H9 (cell line): Measurements from ENCODE around the gene LMO1. TPM values are rescaled to one million over a fixed set of nuclear protein-coding genes. Genes with fewer than 3 reads are reported as not detected.

Experiments
- DNase-seq: peaks from one replicate; pipeline ENCODE4 v3.0.0-alpha.2; 2017
- H2AFZ ChIP-seq: one replicate; pipeline ENCODE4 v1.6.1; 2013; ENCODE audit warnings: mild to moderate bottlenecking, low read length, control low read depth, moderate library complexity
- H2AK5ac ChIP-seq: 2 replicates; pipeline ENCODE4 v1.6.1; 2013; ENCODE audit warnings: low read length, control low read depth, mixed read lengths; ENCODE audit not compliant: insufficient read length
- H2BK120ac ChIP-seq: one replicate; pipeline ENCODE4 v1.6.1; 2013; ENCODE audit warnings: low read depth, mild to moderate bottlenecking, low read length, control low read depth, inconsistent platforms; ENCODE audit not compliant: poor library complexity, severe bottlenecking
- H2BK12ac ChIP-seq: 2 replicates; pipeline ENCODE4 v1.6.1; 2013; ENCODE audit warnings: low read length, control low read depth, mixed read lengths, low read depth; ENCODE audit not compliant: insufficient read length
- H2BK15ac ChIP-seq: 2 replicates; pipeline ENCODE4 v1.6.1; 2013; ENCODE audit warnings: low read depth, low read length, control low read depth
- H2BK20ac ChIP-seq: one replicate; pipeline ENCODE4 v1.6.1; 2013; ENCODE audit warnings: low read depth, mild to moderate bottlenecking, low read length, control low read depth, inconsistent platforms; ENCODE audit not compliant: poor library complexity, severe bottlenecking
- H2BK5ac ChIP-seq: 2 replicates; pipeline ENCODE4 v1.6.1; 2013; ENCODE audit warnings: low read length, control low read depth, mixed read lengths; ENCODE audit not compliant: insufficient read length
- H3K14ac ChIP-seq: 2 replicates; pipeline ENCODE4 v1.6.1; 2013; ENCODE audit warnings: low read length, control low read depth; ENCODE audit not compliant: insufficient read depth
- H3K18ac ChIP-seq: 2 replicates; pipeline ENCODE4 v1.6.1; 2013; ENCODE audit warnings: low read depth, mild to moderate bottlenecking, mixed read lengths, low read length, control low read depth; ENCODE audit not compliant: insufficient read length
- H3K23ac ChIP-seq: 2 replicates; pipeline ENCODE4 v1.6.1; 2013; ENCODE audit warnings: low read length, control low read depth, mixed read lengths, low read depth; ENCODE audit not compliant: insufficient read length
- H3K23me2 ChIP-seq: 2 replicates; pipeline ENCODE4 v1.6.1; 2013; ENCODE audit warnings: low read depth, mild to moderate bottlenecking, mixed read lengths, low read length, control low read depth; ENCODE audit not compliant: insufficient read length, poor library complexity, severe bottlenecking
- H3K27ac ChIP-seq: 2 replicates; pipeline ENCODE4 v1.5.1; 2013; ENCODE audit warnings: low read length, control low read depth, mixed read lengths, low read depth; ENCODE audit not compliant: insufficient read length
- H3K27me3 ChIP-seq: 2 replicates; pipeline ENCODE4 v1.6.1; 2013; ENCODE audit warnings: low read length, control low read depth, inconsistent platforms; ENCODE audit not compliant: insufficient read depth
- H3K4ac ChIP-seq: 2 replicates; pipeline ENCODE4 v1.6.1; 2013; ENCODE audit warnings: low read depth, mild to moderate bottlenecking, control low read depth, inconsistent platforms, low read length, moderate library complexity
- H3K4me1 ChIP-seq: 2 replicates; pipeline ENCODE4 v1.6.1; 2013; ENCODE audit warnings: low read length, control low read depth, inconsistent platforms; ENCODE audit not compliant: insufficient read depth
- H3K4me2 ChIP-seq: 2 replicates; pipeline ENCODE4 v1.6.1; 2013; ENCODE audit warnings: low read length, control low read depth, mixed read lengths; ENCODE audit not compliant: insufficient read length, insufficient read depth
- H3K56ac ChIP-seq: 2 replicates; pipeline ENCODE4 v1.6.1; 2013; ENCODE audit warnings: low read depth, mild to moderate bottlenecking, mixed read lengths, low read length, control low read depth; ENCODE audit not compliant: insufficient read length
- H3K79me1 ChIP-seq: 2 replicates; pipeline ENCODE4 v1.6.1; 2013; ENCODE audit warnings: low read depth, mild to moderate bottlenecking, moderate library complexity, low read length, control low read depth, inconsistent platforms; ENCODE audit not compliant: insufficient read depth, poor library complexity, severe bottlenecking
- H3K79me2 ChIP-seq: 2 replicates; pipeline ENCODE4 v1.6.1; 2013; ENCODE audit warnings: low read length, control low read depth, inconsistent platforms; ENCODE audit not compliant: insufficient read depth
- H3K9ac ChIP-seq: 2 replicates; pipeline ENCODE4 v1.6.1; 2013; ENCODE audit warnings: low read length, control low read depth, mixed read lengths; ENCODE audit not compliant: insufficient read length; ENCODE audit errors: extremely low read depth
- H3K9me3 ChIP-seq: one replicate; pipeline ENCODE4 v1.6.1; 2013; ENCODE audit warnings: low read depth, low read length, inconsistent platforms; ENCODE audit not compliant: control insufficient read depth
- H3T11ph ChIP-seq: one replicate; pipeline ENCODE4 v1.6.1; 2013; ENCODE audit warnings: mild to moderate bottlenecking, low read length, control low read depth, inconsistent platforms
- H4K20me1 ChIP-seq: one replicate; pipeline ENCODE4 v1.6.1; 2013; ENCODE audit not compliant: control insufficient read depth, insufficient read length, insufficient read depth
- H4K5ac ChIP-seq: 2 replicates; pipeline ENCODE4 v1.6.1; 2013; ENCODE audit warnings: low read depth, mild to moderate bottlenecking, mixed read lengths, low read length, control low read depth; ENCODE audit not compliant: insufficient read length
- H4K8ac ChIP-seq: replicated peaks from 2 replicates; pipeline ENCODE4 v1.6.1; 2013; ENCODE audit warnings: low read length, control low read depth, mixed read lengths, low read depth; ENCODE audit not compliant: insufficient read length
- H4K91ac ChIP-seq: 2 replicates; pipeline ENCODE4 v1.6.1; 2013; ENCODE audit warnings: low read depth, mild to moderate bottlenecking, moderate library complexity, mixed read lengths, low read length, control low read depth; ENCODE audit not compliant: insufficient read length
- H3K27ac Mint-ChIP-seq, 3 experiments: 2 replicates in 2 of 3; 3 replicates in 1 of 3; pipeline ENCODE4 v1.8.0; 2020 to 2021; ENCODE audit warnings: mixed read lengths in 3 of 3, mild to moderate bottlenecking in 1 of 3, moderate library complexity in 1 of 3
- H3K27me3 Mint-ChIP-seq: 2 replicates; pipeline ENCODE4 v1.8.0; 2021; ENCODE audit warnings: low read depth, mild to moderate bottlenecking, moderate library complexity, mixed read lengths
- H3K36me3 Mint-ChIP-seq, 3 experiments: 2 replicates in 2 of 3; 3 replicates in 1 of 3; pipeline ENCODE4 v1.8.0; 2020 to 2021; ENCODE audit warnings: low read depth in 3 of 3, mixed read lengths in 3 of 3; ENCODE audit not compliant: insufficient read depth in 1 of 3
- H3K4me1 Mint-ChIP-seq, 2 experiments: 2 replicates each; pipeline ENCODE4 v1.8.0; 2020; ENCODE audit warnings: mixed read lengths in 2 of 2
- H3K4me3 Mint-ChIP-seq, 2 experiments: 2 replicates in 1 of 2; 3 replicates in 1 of 2; pipeline ENCODE4 v1.8.0; 2020 to 2021; ENCODE audit warnings: mild to moderate bottlenecking in 2 of 2, mixed read lengths in 2 of 2, moderate library complexity in 1 of 2
- H3K9me3 Mint-ChIP-seq, 2 experiments: 2 replicates in 1 of 2; 3 replicates in 1 of 2; pipeline ENCODE4 v1.8.0; 2020; ENCODE audit warnings: mild to moderate bottlenecking in 2 of 2, mixed read lengths in 2 of 2, moderate library complexity in 1 of 2
- CTCF ChIP-seq: fragments of 200-600 bp; sonication (generic); conservative IDR thresholded peaks from 3 replicates; pipeline ENCODE4 v1.8.0; 2021; ENCODE audit warnings: antibody characterized with exemption, mild to moderate bottlenecking
- total RNA-seq: library from RNA; stranded (reverse); gene quantifications from 2 replicates; pipeline ENCODE4 v1.2.1, GENCODE V29; 2021

The LMO1 gene
- total RNA-seq, 1 experiment from 2014 or later: 0.50 TPM

DNA sequence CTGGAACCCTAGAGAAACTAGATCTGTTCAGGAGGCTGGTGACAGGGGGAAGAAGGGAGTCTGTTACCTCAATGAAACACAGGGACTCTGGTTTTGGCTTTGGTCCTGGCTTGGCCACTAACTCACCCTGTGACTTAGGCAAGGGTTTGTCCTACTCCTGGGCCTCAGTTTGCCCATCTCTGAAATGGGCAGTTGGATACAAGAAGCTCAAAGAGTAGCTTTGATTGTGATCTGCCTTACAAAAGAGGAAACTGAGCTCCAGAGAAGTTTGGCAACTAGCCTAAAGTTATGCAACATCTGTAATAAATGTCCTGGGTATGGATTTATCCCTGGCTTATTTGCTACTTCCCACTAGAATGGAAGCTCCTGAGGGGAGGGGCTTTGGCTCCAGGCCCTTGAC is 24.0 kb upstream of the LMO1 start:
- Histone ChIP-seq H3K23me2 (peaks cover 7% of the 10 kb centered on the region), H3K18ac (no peak overlapping the region), H3K9ac (no peak overlapping the region), H4K8ac (no peak overlapping the region), H3K9me3 (no peaks in the 10 kb centered on the region), H2AFZ (no peak overlapping the region), H4K5ac (no peak overlapping the region), H3K4ac (no peak overlapping the region), H4K91ac (no peak overlapping the region), H2BK12ac (no peak overlapping the region), H2AK5ac (no peak overlapping the region), H2BK5ac (no peak overlapping the region), H3K79me2 (no peaks in the 10 kb centered on the region), H3K14ac (no peak overlapping the region), H2BK15ac (no peak overlapping the region), H3K27ac (no peak overlapping the region), H3K27me3 (no peaks in the 10 kb centered on the region), H3K4me2 (no peak overlapping the region), H2BK120ac (no peak overlapping the region), H3K56ac (no peak overlapping the region), H3K79me1 (no peaks in the 10 kb centered on the region), H3K4me1 (no peaks in the 10 kb centered on the region), H2BK20ac (no peak overlapping the region), H4K20me1 (no peaks in the 10 kb centered on the region), H3T11ph (no peak overlapping the region), H3K23ac (no peak overlapping the region)
- Mint-ChIP-seq H3K36me3 (no peaks in the 10 kb centered on the region), H3K4me3 (no peak overlapping the region), H3K4me1 (peaks cover 11 to 31% of the 10 kb centered on the region in 2 experiments), H3K9me3 (no peaks in the 10 kb centered on the region; a peak in 1 of 5 replicates), H3K27me3 (peaks cover 16% of the 10 kb centered on the region), H3K27ac (no peak overlapping the region)
- DNase-seq: no peak
- no peak for TF ChIP-seq CTCF
